Activated T-cell treated with anti-CD3 and anti-CD28 coated beads, Interleukin-2, amount 50 U/mL, for 72 hours (primary cell): Measurements from ENCODE around the gene RTBDN. TPM values are rescaled to one million over a fixed set of nuclear protein-coding genes. Genes with fewer than 3 reads are reported as not detected.

Experiments
- ATAC-seq, 2 donors: fragments of 150-1000 bp; cut with Tn5 transposase; replicated peaks in 1 of 2; 2 replicates each; pipeline ENCODE4 v1.10.0; 2021; ENCODE audit warnings: moderate library complexity in 2 of 2, mild to moderate bottlenecking in 1 of 2
- DNase-seq, 2 donors: peaks; one replicate each; pipeline ENCODE4 v3.0.0; 2021 to 2022; ENCODE audit warnings: mixed read lengths in 1 of 2
- H3K27ac Mint-ChIP-seq: one replicate; pipeline ENCODE4 v1.8.0; 2022; ENCODE audit warnings: mild to moderate bottlenecking, moderate library complexity, mixed read lengths
- H3K27me3 Mint-ChIP-seq: one replicate; pipeline ENCODE4 v1.8.0; 2022; ENCODE audit warnings: low read depth, mixed read lengths
- H3K36me3 Mint-ChIP-seq, 2 donors: one replicate each; pipeline ENCODE4 v1.8.0; 2022; ENCODE audit warnings: mixed read lengths in 2 of 2, mild to moderate bottlenecking in 1 of 2; ENCODE audit not compliant: insufficient read depth in 2 of 2
- H3K4me1 Mint-ChIP-seq: one replicate; pipeline ENCODE4 v1.8.0; 2022; ENCODE audit warnings: low read depth, mixed read lengths
- H3K4me3 Mint-ChIP-seq, 2 donors: one replicate each; pipeline ENCODE4 v1.8.0; 2022; ENCODE audit warnings: mild to moderate bottlenecking in 2 of 2, mixed read lengths in 2 of 2, moderate library complexity in 2 of 2
- H3K9me3 Mint-ChIP-seq, 2 donors: one replicate each; pipeline ENCODE4 v1.8.0; 2022; ENCODE audit warnings: mixed read lengths in 2 of 2
- total RNA-seq, 2 donors: library from RNA; stranded (reverse); gene quantifications; one replicate each; pipeline ENCODE4 v1.2.3, GENCODE V29; 2022

RTBDN gene
- total RNA-seq, 2 donors from 2014 or later, result not detected

DNA sequence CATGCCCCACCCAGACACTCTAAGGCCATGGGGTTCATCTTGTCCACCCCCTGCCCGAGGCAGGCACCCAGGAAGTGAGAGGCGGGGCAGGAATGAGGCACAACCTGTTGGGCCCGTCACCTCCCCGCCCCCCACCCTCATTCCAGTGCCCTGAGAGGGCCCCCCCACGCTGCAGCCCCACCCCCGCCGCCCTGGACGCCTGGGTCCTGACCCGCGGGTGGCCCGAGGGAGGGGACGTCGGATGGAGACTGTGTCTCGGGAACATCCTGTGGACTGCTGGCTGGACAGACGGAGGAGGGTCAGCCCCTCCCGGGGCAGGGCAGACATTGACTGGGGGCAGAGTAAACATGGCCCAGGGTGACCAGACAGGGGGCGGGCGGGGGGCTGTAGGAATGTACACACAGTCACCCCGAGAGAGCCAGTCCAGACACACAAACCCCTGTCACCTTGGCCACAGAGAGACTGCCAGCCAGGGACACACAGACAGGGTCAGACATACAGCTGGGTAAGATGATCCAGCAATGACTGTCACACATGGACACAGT lies 50.5 kb downstream of the RTBDN start:
- DNase-seq (peak; percentile 54 to 62), ATAC-seq (peak in 1 of 2 donors; percentile 3)
- Mint-ChIP-seq H3K4me1 (peaks cover 41% of the 10 kb centered on the region), H3K27me3 (no peaks in the 10 kb centered on the region), H3K27ac (peak overlapping the region; percentile 69), H3K36me3 (no peaks in the 10 kb centered on the region), H3K4me3 (peak overlapping the region in 1 of 2 donors; percentile 79), H3K9me3 (no peaks in the 10 kb centered on the region)

DNA sequence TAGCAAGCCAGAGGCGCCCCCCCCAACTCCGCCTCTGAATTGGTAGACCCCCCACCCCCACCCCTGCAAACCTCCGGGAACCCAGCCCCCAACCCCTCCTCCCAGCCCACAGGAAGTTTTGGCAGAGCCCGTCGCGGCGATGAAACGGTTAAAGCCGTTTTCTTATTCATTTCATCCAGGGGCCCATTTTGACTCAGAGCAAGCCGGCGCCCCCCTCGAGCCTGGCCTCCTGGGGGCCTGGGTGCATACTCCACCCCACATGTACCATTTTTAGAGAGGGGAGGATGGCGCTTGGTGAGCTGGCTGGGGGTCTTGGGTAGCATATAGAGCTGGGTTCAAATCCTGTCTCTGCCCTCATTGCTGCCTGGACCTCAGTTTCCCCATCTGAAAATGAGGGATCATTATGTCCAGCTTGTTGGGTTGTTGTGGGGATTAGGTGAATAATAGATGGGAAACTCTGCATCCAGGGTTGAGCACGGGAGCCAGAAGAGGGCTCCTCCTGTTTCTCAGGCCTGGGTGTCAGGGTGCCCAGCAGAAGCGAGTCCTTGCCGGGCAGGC lies 51.0 kb downstream of the RTBDN start:
- DNase-seq (peak in 1 of 2 donors; percentile 93), ATAC-seq (peak; percentile 36 to 47)
- Mint-ChIP-seq H3K36me3 (no peaks in the 10 kb centered on the region), H3K27me3 (no peaks in the 10 kb centered on the region), H3K27ac (peak overlapping the region; percentile 69), H3K9me3 (no peaks in the 10 kb centered on the region), H3K4me3 (peak overlapping the region in 1 of 2 donors; percentile 79), H3K4me1 (peaks cover 41% of the 10 kb centered on the region)

DNA sequence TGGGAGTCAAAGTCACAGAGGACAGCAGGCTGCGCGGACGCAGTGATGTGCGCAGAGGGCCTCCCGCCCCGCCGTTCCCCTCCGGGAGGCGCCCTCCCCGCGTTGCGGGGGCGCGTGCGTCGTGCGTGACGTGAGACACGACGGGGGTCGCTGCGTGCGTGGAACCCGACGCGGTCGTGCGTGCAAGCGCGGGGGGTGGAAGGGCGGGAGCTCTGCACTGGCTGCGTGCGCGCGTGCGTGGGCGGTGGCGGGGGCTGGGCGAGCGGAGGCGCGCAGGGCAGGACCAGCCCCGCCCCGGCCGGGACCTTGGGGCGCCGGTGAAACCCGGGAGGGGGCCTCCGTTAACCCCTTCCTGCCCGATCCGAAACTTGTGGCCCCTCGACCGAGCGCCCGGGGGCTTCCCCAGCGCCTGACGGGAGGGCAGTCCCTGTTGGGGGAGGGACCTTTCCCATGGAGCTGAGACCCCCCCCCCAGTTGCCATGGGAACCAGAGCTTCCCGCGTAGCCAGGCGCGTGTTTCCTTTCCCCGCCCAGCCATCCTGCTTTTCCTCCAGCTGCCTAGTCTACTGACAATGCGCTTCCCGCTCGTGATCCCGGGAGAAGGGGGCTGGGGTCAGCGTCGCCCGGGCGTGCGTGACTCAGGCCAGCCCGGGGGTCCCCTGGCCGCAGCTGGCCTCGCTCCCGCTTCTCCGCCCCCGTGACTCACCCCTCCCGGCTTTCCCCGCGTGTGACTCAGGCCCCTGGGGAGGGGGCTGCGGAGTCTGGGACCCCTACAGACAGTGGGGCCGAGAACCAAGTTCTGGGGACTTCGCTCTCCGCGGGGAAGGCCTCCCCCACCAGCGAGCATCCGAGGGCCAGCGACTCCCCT lies 51.7 kb downstream of the RTBDN start:
- H3K36me3 Mint-ChIP-seq, result no peaks in the 10 kb centered on the region
- H3K27ac Mint-ChIP-seq, result no peak overlapping the region
- H3K4me3 Mint-ChIP-seq, result peak overlapping the region; percentile 87
- no peaks in the 10 kb centered on the region for H3K27me3 Mint-ChIP-seq
- DNase-seq, result peak; percentile 97
- peaks cover 38% of the 10 kb centered on the region for H3K4me1 Mint-ChIP-seq
- ATAC-seq, result peak; percentile 55 to 62
- no peaks in the 10 kb centered on the region for H3K9me3 Mint-ChIP-seq

DNA sequence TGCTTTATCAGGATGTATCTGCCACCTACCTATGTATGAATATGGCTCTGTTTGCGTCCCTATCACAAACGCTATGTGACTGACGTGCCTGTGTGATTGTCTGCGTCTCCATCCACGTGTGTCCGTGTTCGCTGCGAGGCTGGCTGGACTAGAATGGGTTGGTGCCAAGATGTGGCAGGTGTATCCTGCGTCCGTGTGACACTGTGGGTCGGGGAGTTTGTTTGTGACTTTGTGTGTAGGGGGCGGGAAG lies 52.3 kb downstream of the RTBDN start:
- H3K36me3 Mint-ChIP-seq, result no peaks in the 10 kb centered on the region
- no peaks in the 10 kb centered on the region for H3K27me3 Mint-ChIP-seq
- peaks cover 42% of the 10 kb centered on the region for H3K4me1 Mint-ChIP-seq
- no peaks in the 10 kb centered on the region for H3K9me3 Mint-ChIP-seq
- H3K4me3 Mint-ChIP-seq, result peak overlapping the region; percentile 87
- peak overlapping the region; percentile 86 for H3K27ac Mint-ChIP-seq
- DNase-seq (no peak), ATAC-seq (no peak)

DNA sequence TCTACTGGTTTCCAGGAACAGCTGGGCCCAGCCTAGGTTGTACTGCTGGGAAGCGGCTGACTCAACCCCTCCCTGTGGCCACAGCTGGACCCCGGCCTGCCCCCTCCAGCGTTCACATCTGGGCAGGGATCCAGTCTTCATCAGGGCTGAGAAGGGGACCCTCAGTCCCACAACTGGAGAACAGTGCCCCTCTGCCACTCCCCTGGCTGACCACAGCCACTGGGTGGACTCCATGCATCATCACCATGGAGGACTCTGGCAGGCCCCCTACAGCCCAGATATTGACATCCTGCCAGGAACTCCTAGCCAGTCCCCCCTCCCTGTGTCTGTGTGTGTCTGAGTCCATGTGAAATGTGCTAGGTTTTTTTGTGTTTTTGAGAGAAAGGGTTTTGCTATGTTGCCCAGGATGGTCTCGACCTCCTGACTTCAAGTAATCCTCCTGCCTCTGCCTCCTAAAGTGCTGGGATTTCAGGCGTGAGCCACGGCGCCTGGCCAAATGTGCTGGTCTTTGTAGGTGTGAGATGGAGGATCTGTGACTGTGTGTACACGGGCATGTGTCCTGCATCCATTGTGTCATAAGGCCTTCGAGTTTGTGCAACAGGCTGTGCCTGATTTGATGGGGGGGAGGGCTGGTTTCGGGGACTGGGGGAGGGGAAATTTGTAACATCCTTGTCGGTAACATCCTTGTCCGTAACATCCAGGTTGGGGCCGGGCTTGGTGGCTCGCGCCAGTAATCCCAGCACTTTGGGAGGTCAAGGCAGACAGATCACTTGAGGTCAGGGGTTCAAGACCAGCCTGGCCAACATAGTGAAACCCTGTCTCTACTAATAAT lies 55.0 kb downstream of the RTBDN start:
- DNase-seq (peak; percentile 35 to 48), ATAC-seq (no peak)
- no peaks in the 10 kb centered on the region for H3K27me3 Mint-ChIP-seq
- H3K9me3 Mint-ChIP-seq, result no peaks in the 10 kb centered on the region
- peak overlapping the region; percentile 75 for H3K27ac Mint-ChIP-seq
- H3K4me1 Mint-ChIP-seq, result peaks cover 50% of the 10 kb centered on the region
- H3K36me3 Mint-ChIP-seq, result no peaks in the 10 kb centered on the region
- peak overlapping the region; percentile 97 to 99 for H3K4me3 Mint-ChIP-seq

DNA sequence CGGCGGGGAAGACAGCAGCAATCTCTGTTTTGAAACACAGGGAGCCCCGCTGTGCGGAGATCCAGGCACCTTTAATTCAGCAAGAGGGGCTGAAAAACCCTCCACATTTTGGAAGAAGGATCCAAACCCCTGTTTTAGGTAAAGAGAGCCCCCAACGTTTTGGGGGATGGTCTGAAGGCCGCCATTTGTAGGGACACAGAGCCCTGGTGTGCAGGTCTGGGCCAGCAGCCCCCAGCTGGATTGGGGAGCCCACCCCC lies 55.5 kb downstream of the RTBDN start:
- H3K27ac Mint-ChIP-seq, result peak overlapping the region; percentile 86
- peak overlapping the region; percentile 97 to 99 for H3K4me3 Mint-ChIP-seq
- H3K9me3 Mint-ChIP-seq, result no peaks in the 10 kb centered on the region
- H3K27me3 Mint-ChIP-seq, result no peaks in the 10 kb centered on the region
- DNase-seq, result no peak
- peaks cover 56% of the 10 kb centered on the region for H3K4me1 Mint-ChIP-seq
- no peaks in the 10 kb centered on the region for H3K36me3 Mint-ChIP-seq
- no peak for ATAC-seq

DNA sequence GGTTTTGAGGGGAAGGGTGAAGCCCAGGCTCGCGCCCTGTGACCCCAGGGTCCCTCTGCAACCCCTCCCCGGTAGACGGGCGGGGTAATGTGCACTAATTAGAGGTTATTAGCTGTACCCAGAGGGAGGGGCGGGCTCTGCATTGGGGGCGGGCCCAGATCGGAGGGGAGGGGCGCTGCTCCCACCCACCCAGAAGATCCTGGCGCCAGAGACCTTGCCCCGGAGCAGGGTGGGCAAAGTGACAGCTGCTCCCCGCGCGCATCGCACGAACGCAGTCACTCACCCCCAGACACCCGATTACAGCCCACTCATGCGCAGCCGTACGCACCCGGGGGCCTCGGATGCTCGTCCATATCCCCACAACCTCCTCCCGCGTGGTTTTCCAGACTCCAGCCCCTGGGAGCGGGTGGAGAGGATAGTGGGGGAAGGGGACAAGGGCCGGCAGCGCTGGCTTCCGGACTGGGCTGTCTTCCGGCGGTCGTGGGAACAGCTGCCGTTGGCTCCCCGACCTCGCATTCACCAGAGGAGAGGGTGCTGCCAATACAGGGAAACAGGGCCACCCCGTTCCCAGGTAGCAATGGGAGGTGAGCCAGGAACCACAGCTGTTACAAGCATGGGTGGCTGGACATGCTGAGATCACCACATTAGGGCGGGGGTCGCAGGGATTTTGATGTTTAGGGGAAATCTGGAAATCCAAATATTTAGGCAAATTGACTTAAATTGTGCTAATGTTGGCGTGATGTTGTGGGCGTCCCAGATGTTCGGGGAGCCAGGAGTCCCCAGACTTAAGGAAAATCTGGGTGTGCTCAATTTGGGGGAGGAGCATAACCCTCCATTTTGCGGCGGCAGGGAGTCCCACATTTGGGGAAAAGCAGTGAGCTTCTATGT lies 56.1 kb downstream of the RTBDN start:
- Mint-ChIP-seq H3K27ac (peak overlapping the region; percentile 86), H3K4me1 (peaks cover 61% of the 10 kb centered on the region), H3K27me3 (no peaks in the 10 kb centered on the region), H3K36me3 (no peaks in the 10 kb centered on the region), H3K4me3 (peak overlapping the region; percentile 97 to 99), H3K9me3 (no peaks in the 10 kb centered on the region)
- ATAC-seq (peak; percentile 1 to 2), DNase-seq (peak; percentile 57 to 60)

DNA sequence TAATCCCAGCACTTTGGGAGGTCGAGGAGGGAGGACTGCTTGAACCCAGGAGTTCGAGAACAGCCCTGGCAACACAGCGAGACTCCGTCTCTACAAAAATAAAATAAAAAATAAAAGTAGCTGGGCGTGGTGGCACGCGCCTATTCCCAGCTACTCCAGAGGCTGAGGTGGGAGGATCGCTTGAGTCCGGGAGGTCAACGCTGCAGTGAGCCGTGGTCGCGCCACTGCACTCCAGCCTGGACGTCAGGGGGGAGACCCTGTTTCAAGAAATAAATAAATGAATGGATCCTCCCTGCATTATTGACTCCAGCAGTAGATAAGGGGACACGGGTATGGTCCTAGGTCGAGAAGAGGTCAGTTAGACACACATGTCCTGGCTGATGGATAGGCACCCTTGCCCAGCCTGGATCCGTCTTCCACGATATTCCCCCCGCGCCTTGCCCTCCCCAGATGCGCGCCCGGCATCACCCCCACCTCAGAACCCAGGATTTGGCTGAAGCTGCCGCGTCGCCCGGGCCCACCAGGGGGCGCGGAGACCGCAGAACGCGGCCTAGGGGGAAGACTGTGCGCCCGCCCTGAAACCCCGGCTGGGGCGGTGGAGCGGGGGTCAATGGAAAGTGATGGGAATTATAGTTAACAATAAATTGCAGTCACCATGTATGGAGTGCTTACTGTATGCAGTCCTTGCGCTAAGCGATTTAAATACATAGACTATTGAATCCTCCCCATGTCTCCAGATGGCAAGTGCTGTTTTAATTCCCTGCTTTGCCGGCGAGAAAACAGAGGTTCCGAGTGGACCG lies 57.0 kb downstream of the RTBDN start:
- Mint-ChIP-seq H3K36me3 (peaks cover 0 to 2% of the 10 kb centered on the region in 2 donors), H3K4me3 (peak overlapping the region; percentile 97 to 99), H3K4me1 (peaks cover 61% of the 10 kb centered on the region), H3K27me3 (no peaks in the 10 kb centered on the region), H3K27ac (peak overlapping the region; percentile 57), H3K9me3 (no peaks in the 10 kb centered on the region)
- ATAC-seq (peak; percentile 38 to 43), DNase-seq (peak; percentile 87 to 93)

Other genes with a start within 250 kb of the RTBDN start
- 10 to 100 TPM; 12.8 to 16.0 TPM for gene ZNF490, start 223.8 kb downstream of the RTBDN start, total RNA-seq
- 10 to 100 TPM; 19.8 to 21.0 TPM for gene ZNF791, start 223.7 kb downstream of the RTBDN start, total RNA-seq
- 100 to 1,000 TPM in 1 of 2 donors, 10 to 100 TPM in 1; 75.8 to 109 TPM for gene MAN2B1, start 167.8 kb downstream of the RTBDN start, total RNA-seq
- gene WDR83, start 167.8 kb downstream of the RTBDN start, total RNA-seq, result 10 to 100 TPM; 18.4 to 24.0 TPM
- gene DHPS, start 152.7 kb downstream of the RTBDN start, total RNA-seq, result 100 to 1,000 TPM; 140 to 150 TPM
- not detected for gene GNG14, start 146.6 kb downstream of the RTBDN start, total RNA-seq
- gene FBXW9, start 137.9 kb downstream of the RTBDN start, total RNA-seq, result 1 to 10 TPM; 3.5 to 6.9 TPM
- 10 to 100 TPM; 62.6 to 73.2 TPM for gene TNPO2, start 110.6 kb downstream of the RTBDN start, total RNA-seq
- 100 to 1,000 TPM; 131 to 134 TPM for gene TRIR, start 99.9 kb downstream of the RTBDN start, total RNA-seq
- 10 to 100 TPM; 42.6 to 43.7 TPM for gene GET3, start 97.1 kb downstream of the RTBDN start, total RNA-seq
- not detected for gene BEST2, start 82.8 kb downstream of the RTBDN start, total RNA-seq
- gene HOOK2, start 59.0 kb downstream of the RTBDN start, total RNA-seq, result 10 to 100 TPM; 38.8 to 41.0 TPM
- gene JUNB, start 43.1 kb downstream of the RTBDN start, total RNA-seq, result 100 to 1,000 TPM; 574 to 618 TPM
- 100 to 1,000 TPM; 202 to 223 TPM for gene PRDX2, start 32.8 kb downstream of the RTBDN start, total RNA-seq
- 10 to 100 TPM; 23.7 to 27.1 TPM for gene THSD8, start 32.5 kb downstream of the RTBDN start, total RNA-seq
- gene RNASEH2A, start 28.0 kb downstream of the RTBDN start, total RNA-seq, result 10 to 100 TPM; 29.6 to 31.1 TPM
- 1 to 10 TPM; 5.8 to 6.0 TPM for gene MAST1, start 3.9 kb upstream of the RTBDN start, total RNA-seq
- gene DNASE2, start 46.9 kb upstream of the RTBDN start, total RNA-seq, result 10 to 100 TPM; 34.5 to 39.1 TPM
- under 1 TPM; 0.19 to 0.58 TPM for gene KLF1, start 52.6 kb upstream of the RTBDN start, total RNA-seq
- 10 to 100 TPM; 23.2 to 25.1 TPM for gene GCDH, start 56.6 kb upstream of the RTBDN start, total RNA-seq
- 1 to 10 TPM; 3.1 to 4.5 TPM for gene SYCE2, start 84.7 kb upstream of the RTBDN start, total RNA-seq
- gene FARSA, start 99.1 kb upstream of the RTBDN start, total RNA-seq, result 10 to 100 TPM; 63.4 to 70.4 TPM
- 100 to 1,000 TPM; 458 to 489 TPM for gene CALR, start 104.0 kb upstream of the RTBDN start, total RNA-seq
- gene RAD23A, start 111.3 kb upstream of the RTBDN start, total RNA-seq, result 100 to 1,000 TPM; 159 to 189 TPM
- 10 to 100 TPM; 15.9 to 16.4 TPM for gene GADD45GIP1, start 122.6 kb upstream of the RTBDN start, total RNA-seq
- gene DAND5, start 135.0 kb upstream of the RTBDN start, total RNA-seq, result under 1 TPM; 0.12 to 0.32 TPM
- 1 to 10 TPM; 2.2 to 2.8 TPM for gene NFIX, start 160.9 kb upstream of the RTBDN start, total RNA-seq